NCI-H82 (cell line): ENCODE measurements around the gene TRAK1.

Experiments
- DNase-seq: peaks from one replicate; lab custom pipeline; 2025; lab: John Stamatoyannopoulos, UW

Gene TRAK1

DNA sequence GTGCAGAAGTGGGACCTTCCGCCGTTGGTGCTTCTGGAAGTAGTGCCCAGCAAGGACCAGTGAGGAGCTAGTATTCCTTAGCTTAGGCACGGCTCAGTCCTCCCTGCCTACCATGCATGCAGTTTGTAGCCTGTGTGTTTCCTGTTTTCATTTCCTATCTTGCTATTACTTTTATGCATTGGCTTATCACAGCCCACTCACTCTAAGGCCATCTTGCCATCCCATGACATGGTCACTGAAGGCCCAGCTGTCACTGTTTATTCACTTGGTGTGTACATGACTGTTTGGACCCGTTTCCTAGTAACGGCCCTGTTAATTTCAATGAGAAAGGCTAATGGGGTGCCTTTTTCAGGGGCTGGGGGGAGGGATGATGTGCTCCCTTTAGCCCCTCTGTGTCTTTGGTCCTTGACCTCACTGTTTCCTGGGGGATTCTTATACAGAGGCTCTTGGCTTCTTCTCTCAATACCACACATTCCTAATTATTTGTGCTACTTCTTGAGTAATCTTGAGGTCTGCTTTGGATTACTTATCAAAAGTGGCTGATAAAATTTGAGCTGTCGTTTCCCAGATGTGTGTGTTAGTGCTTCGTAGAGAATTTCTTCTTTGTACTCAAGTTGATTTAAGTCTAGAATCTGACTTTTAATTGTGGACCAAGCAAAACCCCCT, 24.5 kb upstream of the TRAK1 start:
- peak; percentile 83 for DNase-seq

DNA sequence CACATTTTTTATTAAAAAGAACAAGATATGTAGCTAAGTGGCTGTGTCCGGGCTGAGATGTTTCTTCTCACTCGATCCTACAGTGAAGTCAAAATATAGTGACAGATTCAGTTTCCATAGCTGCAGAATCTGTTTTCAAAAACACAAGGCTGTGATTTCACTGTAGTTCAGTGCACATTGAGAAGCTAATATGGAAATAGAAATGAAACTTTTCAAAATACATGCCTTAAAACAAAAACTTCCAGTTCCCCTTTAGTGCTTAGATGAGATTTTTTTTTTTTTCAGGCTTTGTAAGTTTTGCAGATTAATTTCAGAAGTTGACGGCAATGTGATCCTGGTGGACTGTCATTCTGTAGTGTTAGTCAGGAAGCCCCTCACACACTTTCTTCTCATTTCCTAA, 23.8 kb upstream of the TRAK1 start:
- peak; percentile 14 for DNase-seq

DNA sequence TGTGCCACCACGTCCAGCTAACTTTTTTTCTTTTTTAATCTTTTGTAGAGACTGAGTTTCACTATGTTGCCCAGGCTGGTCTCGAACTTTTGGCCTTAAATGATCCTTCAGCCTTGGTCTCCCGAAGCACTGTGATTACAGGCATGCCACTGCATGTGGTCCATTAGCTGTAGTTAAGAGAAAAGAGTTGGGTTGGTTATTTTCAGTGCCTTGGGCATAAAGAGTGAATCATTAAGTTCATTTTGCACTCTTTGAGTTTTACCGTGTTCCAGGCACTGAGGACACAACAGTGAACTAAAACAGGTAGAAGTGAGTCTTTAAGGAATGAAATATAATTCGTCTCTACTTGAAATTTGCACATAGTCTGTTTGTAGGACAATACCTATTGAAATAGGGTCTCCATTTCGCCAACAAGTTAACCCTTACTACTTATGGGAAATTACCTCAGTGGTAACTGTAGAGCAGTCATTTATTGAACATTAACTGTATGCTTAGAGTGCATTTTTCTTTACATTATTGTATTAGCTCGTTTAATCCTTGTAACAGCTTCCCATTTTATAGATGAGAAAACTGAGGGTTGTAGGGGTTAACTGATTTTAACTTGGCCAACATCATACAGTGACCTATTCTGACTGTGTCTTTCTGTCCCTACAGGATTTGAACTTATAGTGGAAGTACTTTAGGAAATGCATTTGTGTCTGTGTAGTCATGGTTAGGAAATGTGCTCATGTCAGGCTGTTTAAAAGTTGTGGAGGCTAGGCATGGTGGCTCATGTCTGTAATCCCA, 22.7 kb upstream of the TRAK1 start:
- no peak for DNase-seq

DNA sequence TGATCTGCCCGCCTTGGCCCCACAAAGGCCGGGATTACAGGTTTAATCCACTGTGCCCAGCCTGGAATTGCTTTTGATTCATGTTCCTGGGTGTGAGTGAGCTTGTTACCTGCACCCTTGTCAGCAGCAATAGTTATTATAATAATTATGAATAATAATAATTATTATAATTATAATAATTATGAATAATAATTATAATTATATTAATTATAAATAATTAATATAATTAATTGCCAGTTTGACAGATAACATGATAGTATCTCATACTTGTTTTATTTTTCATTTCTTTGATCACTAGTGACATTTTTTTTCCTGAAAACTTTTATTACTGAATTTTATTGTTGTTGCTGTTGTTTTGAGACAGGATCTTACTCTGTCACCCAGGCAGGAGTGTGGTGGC, 21.1 kb upstream of the TRAK1 start:
- DNase-seq, result no peak

DNA sequence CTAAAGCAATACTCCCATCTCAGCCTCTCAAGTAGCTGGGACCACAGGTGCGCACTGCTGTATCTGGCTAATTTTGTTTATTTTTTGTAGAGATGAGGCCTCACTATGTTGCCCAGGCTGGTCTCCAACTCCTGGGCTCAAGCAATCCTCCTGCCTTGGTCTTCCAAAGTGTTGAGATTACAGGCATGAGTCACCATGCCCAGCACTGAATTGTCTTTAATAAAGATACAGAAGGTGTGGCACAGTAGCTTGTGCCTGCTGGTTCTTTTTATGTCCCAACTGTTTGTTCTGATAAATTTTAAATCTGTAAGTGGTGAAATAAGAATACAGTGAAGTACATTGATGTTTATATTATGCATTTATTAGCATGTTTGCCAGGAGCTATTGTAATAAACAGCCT, 20.6 kb upstream of the TRAK1 start:
- no peak for DNase-seq

DNA sequence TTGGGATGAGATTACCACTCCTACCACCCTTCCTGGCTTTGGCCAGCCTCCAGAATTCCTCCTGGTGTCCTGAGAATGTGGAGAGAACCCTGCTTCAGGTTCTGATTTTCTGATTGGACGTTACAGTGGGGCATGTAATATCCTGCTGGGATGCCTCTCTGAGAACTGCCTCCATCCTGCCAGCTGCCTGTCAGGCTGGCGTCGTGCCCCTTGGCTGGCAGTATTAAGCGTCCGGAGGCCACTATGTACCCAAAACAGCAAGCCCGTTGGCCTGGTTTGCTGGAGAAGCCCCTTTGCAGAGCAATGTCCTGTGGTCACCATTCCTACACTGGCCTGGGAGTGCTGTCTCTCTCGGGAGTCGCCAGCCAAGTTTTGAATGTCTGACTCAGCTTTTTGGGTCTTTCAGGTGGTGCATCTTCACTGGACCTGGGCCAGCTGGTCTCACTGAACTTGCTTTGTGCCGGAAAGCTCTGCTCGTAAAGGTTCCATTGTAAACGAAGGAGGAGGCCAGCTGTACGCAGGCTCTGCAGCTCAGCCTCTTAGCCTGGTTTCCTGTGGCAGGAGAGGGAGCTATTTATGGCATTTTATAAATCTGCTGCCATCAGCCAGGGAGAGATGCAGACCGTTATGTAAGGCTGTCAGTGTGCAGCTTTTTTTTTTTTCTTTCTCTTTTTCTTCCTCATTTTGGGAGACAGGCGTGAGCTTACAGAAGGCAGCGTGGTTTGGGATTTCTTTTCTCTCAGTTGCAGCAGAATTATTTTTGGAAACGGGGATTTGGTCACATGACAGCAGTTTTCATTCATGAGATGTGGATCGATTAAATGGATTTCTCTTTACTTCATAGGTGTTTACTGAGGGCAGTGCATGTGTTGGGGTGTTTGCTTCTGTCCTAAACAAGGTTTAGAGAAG, 19.0 kb upstream of the TRAK1 start:
- DNase-seq, result peak; percentile 72

DNA sequence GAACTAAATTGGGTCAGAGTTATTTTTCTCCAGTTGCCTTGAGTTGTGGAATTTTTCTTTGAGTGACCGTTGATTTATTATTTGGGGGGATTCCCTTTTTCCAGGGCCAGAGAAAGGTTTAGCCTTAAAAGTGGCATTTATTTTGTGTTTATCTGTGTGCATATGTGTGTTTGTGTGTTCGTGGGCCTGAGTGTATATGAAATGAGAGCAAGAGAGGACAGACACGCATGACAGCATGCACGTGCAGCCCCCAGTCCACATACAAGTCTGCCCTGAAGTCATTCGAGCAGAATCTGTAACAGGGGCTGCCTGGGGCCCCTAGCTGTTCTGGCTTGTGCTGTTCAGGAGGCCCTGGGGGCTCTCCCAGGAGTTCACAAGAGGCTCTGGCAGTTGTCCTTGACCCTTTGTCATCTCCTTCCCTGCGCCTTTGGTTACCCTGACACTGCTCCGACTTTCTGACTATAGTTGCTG, 18.3 kb upstream of the TRAK1 start:
- no peak for DNase-seq

DNA sequence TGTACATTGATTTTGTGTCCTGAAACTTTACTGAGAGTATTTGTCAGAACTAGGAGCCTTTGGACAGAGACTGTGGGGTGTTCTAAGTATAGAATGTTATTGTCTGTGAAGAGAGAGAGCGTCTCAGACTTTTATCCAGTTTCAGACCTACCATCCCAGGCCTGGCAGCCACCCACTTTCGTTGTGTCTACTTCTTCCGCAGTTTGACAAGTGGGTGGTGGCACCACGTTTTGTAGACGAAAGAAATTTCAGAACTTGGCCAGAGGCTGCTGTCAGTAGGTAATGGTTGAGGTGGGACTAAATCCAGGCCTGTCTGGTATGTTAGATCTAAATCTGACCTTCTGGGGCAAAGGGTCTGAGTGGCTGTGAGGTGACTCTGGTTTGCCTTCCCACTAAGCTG, 13.4 kb upstream of the TRAK1 start:
- no peak for DNase-seq

DNA sequence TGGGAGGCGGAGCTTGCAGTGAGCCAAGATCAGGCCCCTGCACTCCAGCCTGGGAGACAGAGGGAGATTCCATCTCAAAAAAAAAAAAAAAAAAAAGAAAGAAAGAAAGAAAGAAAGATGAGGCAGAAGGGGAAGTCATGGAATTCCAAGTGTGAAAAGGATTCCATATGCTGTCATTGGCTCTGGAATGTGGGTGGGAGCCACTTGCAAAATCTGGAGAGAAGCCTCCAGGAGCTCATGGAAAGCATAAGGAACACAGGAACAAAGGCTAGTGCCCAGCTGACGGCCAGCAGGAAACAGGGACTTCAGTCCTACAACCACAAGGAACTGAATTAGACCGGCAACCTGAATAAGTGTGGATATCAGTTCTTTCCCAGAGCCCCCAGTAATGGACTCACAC, 12.5 kb upstream of the TRAK1 start:
- DNase-seq, result no peak

DNA sequence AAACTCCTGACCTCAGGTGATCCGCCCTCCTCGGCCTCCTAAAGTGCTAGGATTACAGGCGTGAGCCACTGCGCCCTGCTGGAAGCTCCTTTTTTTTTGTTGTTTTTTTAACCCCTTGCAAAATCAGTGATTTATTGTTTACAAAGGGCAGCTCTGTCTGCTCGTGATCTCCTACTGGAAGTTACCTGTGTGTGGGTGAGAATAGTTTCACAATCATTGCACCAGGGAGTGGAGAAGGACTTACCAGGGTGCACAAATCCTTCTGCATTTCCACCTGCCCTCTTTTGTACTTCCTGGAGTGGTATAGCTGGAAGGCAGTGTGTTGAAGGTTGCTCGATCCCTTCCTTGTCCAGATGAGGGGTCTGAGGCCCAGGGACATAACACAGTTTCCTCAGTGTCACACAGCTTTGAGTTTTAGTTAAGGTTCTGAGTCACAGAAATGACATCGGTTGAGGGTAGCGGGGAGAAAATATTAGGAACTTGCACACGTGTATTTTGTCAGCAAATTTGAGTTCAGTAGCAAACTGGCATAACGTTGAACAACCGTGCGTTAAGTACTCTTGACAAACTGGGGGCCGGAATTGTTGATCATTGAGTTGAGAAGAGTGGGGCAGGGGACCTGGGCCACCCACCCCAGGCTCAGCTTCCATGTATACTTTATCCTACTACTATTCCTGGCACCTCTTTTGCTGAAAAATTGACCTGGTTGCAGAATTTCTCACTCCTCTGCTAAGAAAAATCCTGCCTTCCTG, 11.3 kb upstream of the TRAK1 start:
- no peak for DNase-seq

DNA sequence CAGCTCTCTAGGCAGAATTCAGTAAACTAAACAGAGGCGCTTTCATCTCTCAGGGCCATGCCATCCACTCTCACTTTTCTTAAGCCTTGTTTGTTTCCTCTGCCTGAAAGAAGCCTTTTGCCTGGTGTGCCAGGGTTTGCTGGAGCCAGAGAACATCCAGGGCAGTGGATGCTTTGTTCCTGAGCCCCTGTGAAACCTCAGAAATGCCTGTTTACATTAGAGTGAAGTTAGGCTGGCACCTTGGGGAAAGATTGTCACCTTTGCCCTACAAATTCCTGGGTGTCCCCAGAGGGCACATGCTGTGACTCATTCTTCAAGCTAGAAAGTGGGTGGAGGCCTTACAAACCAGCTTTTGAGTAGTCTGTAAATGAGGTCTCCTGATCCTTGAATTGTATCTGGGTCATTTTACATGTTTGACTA, 10.7 kb upstream of the TRAK1 start:
- no peak for DNase-seq

DNA sequence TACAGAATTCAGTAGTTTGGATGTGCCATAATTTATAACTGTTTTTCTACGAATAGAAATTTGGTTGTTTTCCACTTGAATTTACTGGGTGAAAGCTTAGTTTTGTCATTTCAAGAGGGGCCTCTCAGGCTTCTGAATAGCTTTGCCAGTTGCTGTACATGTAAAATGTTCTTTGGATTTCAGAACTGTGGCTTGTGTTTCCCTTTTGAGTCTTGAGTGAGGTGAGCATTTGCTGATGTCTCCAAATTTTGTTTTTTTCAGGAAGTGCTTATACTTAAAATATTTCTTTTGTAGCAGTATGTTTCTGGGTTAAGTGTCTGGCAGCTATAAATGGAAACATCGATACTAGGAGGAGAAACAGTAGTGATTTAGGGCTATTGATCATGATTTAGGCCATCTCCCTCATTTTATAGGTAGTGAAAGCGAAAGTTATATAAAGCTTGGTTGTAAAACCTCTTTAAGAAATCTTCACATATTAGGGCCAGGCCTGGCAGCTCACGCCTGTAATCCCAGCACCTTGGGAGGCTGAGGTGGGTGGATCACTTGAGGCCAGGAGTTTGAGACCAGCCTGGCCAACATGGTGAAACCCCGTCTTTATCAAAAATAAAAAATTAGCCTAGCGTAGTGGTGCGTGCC, 9.2 kb upstream of the TRAK1 start:
- DNase-seq, result no peak

DNA sequence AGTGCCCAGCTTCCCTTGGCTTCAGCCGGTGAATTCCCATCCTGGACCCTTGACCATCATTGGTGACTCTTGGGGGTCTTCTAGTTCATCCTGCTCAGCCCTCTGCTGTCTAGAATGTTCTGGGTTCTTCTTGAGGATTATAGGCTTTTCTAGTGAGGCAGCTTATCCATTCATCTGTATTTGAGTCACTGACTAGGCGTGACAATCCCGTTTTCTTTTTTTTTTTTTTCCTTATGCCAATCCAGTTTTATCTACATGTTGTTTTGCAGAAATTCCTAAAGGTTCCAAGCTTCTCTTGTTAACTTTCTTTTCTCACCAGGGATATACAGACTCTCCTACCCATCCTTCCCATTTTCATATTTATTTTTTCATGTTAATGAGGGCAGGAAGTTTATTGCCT, 6.6 kb upstream of the TRAK1 start:
- DNase-seq, result peak; percentile 21

DNA sequence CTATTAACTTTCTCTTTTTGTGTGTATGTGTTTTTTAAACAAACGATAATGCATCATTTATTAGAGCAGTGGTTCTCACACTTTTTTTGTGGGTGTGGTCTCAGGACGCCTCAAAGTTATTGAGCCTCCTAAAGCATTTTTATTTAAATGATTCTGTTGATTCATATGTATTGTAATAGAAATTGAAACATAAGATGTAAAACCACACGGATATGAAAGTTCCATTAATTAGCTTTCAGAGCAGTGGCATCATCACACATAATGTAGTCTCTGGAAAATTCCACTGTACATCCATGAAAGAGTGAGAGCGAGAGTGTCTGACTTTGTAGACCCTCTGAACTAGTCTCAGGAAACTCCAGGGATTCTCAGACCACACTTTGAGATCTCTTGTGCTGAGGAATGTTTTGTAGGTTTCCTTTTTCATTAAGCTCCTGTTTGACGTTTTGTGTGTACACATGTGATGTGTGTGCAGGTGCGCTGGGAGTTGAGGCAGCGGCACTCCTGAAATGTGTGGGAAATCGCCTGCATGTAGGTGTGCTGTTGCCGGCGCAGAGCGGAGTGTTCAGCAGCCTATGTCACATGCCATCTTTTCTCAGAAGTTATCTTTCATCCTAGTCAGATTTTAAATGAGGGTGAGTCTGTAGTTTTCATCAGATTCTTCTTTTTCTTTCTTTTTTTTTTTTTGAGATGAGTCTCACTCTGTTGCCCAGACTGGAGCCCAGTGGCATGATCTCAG, 5.3 kb upstream of the TRAK1 start:
- no peak for DNase-seq

DNA sequence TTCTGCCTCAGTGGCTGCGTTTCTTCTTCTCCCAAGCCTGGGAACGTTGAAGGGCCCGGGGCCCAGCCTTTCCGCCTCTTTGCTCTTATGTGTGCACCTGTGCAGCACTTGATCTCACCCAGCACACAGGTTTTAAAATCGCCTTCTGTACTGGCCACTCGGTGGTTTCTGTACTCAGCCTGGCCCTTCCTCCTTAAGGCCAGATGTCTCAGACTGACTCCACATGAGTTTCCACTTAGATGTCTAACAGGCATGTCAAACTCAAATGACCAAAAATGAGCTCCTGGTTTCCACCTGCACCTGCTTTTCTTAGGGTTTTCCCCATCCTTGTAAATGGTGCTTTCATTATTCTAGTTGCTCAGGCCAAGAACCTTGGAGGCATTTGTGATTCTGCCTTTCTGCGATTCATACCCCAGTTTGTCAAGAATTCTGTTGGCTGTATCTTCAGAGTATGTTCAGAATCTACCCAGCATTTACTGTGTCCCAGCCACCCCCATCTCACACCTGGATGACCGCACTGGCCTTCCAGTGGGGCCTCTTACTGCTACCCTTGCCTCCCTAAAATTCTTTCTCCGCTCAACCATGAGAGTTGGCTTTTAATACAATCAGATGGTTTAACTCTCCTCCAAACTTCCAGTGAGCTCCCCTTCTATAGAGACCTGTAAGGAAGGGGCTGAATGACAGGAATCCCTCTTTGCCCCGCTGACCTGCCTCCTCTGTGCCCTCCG, 2.2 kb upstream of the TRAK1 start:
- DNase-seq, result no peak

DNA sequence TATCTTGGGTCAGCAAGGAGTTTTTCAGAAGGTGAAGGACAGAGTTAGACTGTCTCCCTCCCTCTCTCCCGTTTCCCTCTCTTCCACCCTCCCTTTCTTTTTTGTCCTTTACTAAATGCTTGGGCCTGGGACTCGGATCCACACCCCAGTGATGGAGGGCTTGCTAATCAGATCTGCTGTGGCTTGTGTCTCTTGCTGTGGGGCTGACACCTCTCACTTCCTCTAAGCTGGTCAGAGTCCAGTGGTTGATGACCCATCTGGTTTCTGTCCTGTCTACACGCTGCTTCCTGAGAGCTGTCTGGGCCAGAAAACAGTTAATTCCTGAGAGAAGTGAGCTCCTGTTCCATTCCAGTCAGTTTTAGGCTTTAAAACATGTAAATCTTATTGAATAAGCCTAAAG, 849 bp downstream of the TRAK1 start:
- no peak for DNase-seq

DNA sequence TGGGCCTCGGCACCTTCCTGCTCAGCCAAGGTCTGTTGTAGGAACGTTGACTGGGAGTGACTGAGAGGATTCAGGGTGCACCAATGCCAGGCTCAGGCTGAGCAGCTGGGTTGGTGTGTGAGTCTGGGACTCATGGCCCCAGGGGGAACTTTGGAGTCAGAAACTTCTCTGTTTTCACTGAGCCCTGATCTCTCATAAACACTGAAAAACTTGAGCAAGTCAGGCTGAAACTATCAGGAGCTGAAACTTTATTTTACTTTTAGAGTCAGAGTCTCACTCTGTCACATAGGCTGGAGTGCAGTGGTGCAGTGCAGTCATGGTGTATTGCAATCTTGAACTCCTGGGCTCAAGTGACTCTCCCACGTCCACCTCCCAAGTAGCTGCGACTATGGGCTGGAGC, 3.0 kb downstream of the TRAK1 start:
- DNase-seq, result no peak

DNA sequence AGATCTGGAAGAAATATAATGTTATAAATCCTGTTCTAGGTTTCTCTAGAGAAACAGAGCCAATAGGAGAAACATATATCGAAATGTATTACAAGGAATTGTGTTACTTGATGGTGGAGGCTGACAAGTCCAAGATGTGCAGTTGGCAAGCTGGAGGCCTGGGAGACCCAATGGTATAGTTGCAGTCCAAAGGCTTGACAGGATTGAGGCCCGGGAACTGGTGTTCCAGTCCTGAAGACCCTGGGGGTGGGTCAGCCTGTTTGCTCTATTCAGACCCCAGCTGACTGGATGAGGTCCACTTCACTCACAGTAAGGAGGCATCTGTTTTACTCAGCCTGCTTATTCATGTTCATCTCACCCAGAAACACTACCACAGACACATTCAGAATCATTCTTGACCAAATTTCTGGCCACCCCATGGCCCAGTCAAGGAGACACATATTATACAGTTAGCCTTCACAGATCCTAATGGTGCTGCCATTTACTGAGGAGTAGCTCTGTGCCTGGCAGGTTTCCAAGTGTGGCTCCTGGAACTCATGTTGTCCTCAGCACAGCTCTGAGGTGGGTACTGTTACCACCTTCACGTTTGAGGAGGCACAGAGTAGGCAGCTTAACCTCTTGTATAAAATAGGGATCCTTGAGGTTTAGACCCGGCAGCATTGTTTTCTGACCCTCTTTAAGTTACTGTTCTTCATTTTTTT, 3.7 kb downstream of the TRAK1 start:
- no peak for DNase-seq

DNA sequence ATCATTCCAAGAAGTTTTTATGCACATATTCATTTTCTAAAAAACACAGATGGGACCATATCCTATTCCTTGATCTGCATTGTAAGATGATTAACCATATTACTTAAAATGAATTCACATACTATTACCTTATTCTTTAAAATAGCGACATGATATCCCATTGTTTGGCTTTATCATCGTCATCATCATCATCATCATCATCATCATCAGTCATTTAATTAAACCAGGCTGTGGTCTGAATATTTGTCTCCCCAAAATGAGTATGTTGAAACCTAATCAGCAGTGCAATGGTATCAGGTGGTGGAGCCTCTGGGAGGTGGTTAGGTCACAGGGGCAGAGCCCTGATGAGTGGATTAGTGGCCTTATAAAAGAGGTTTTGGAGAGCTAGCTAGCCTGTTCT, 4.4 kb downstream of the TRAK1 start:
- peak; percentile 6 for DNase-seq
